Measurements from ENCODE around the gene CCDC33.

The CCDC33 gene

DNA sequence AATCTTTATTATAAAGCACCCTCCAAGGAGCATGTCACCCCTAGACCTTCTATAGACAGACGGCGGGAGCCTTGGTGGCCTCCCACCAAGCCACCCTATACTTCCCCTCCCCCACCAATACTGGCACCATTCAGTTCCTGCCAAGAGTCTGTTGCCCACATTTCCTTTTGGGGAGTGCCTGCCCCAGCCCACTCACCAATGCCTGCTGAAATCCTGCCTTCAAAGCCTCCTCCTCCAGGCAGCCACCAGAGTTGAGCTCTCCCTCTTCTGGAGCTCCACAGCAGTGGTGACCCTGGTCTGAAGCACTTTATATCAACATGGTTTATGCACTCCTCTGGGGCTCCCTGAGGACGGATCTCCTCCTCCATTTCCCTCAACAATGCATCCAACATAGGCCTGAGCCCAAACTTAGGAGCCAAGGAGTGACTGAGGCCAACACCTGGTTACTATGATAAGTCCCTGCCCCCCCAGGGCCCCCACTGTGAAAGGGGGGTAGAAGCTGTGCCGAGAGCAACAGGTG lies 8.8 kb downstream of the CCDC33 start:
- H3K9me3 ChIP-seq (ENCODE audit: control insufficient read depth, low read length): no peaks in the 10 kb centered on the region
- H3K36me3 ChIP-seq (ENCODE audit: control insufficient read depth, insufficient read depth, low read length): no peaks in the 10 kb centered on the region
- H3K27me3 ChIP-seq (ENCODE audit: control insufficient read depth, insufficient read depth, low read length): no peaks in the 10 kb centered on the region
- peaks cover 5% of the 10 kb centered on the region for H3K4me1 ChIP-seq
- no peak overlapping the region for H2AFZ ChIP-seq
- no peak overlapping the region for H3K27ac ChIP-seq
- TF ChIP-seq, protein P1, sequence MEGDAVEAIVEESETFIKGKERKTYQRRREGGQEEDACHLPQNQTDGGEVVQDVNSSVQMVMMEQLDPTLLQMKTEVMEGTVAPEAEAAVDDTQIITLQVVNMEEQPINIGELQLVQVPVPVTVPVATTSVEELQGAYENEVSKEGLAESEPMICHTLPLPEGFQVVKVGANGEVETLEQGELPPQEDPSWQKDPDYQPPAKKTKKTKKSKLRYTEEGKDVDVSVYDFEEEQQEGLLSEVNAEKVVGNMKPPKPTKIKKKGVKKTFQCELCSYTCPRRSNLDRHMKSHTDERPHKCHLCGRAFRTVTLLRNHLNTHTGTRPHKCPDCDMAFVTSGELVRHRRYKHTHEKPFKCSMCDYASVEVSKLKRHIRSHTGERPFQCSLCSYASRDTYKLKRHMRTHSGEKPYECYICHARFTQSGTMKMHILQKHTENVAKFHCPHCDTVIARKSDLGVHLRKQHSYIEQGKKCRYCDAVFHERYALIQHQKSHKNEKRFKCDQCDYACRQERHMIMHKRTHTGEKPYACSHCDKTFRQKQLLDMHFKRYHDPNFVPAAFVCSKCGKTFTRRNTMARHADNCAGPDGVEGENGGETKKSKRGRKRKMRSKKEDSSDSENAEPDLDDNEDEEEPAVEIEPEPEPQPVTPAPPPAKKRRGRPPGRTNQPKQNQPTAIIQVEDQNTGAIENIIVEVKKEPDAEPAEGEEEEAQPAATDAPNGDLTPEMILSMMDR (IDR thresholded peaks at IDR 0.05): no peak
- no peak overlapping the region for H3K9ac ChIP-seq
- H3K79me2 ChIP-seq: no peaks in the 10 kb centered on the region
- no peak overlapping the region for H3K4me3 ChIP-seq (ENCODE audit: low read depth, low read length)
- H3K4me2 ChIP-seq (ENCODE audit: low read length): no peak overlapping the region

DNA sequence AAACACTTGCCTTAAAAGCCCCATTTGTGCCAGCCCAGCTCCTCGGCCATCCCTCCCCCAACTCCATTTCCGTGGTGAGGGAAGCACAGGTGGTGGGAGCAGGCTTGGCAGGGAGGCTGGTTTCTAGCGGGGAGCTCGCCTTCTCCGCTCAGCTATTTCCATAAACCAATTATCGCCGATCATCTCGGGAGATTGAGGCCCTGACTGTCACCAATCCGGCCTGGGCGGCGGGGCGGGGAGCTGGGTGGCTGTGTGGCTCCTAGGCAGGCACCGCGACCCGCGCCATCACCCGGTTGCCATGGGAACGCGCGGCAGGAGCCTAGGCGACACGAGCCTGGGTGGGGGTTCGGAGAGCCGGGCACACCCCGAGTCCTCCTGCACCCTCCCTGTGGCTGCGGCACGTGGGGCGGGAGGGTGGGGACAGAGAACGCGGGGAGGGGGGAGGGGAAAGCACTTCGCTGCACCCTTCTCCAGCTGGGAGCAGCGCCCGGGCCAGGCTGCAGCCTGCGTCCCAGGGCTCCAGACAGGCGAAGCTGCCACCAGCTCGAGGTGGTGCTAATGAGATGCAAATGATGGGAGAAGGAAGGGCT lies 9.3 kb downstream of the CCDC33 start:
- H3K4me2 ChIP-seq (ENCODE audit: low read length): no peak overlapping the region
- H3K27me3 ChIP-seq (ENCODE audit: control insufficient read depth, insufficient read depth, low read length): no peaks in the 10 kb centered on the region
- no peak overlapping the region for H3K27ac ChIP-seq
- H3K9me3 ChIP-seq (ENCODE audit: control insufficient read depth, low read length): no peaks in the 10 kb centered on the region
- H3K79me2 ChIP-seq: no peaks in the 10 kb centered on the region
- H2AFZ ChIP-seq: no peak overlapping the region
- no peak overlapping the region for H3K9ac ChIP-seq
- no peaks in the 10 kb centered on the region for H3K36me3 ChIP-seq (ENCODE audit: control insufficient read depth, insufficient read depth, low read length)
- TF ChIP-seq, protein P1 (IDR thresholded peaks at IDR 0.05): no peak
- no peak overlapping the region for H3K4me3 ChIP-seq (ENCODE audit: low read depth, low read length)
- H3K4me1 ChIP-seq: peaks cover 5% of the 10 kb centered on the region

DNA sequence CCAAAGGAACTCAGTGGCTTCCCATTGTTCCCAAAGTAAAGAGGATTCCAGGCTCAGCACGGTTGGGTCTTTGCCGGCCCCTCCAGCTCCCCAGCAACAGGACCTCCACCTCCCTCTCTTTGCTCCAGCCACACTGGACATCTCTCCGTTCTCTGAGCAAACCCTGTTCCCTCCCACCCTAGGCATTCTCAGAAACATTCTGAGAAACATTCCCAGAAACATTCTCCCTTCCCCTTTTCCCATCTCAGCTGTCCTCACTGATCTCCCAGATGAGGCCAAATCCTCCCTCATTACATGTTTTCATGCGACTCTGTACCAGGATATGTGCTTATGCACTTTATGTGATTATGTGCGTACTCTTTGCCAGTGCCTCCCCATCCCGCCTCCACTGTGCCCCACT lies 14.1 kb downstream of the CCDC33 start:
- Histone ChIP-seq H3K4me1 (no peaks in the 10 kb centered on the region), H3K9ac (no peak overlapping the region), H3K4me3 (ENCODE audit: low read depth, low read length) (no peak overlapping the region), H3K79me2 (no peaks in the 10 kb centered on the region), H3K36me3 (ENCODE audit: control insufficient read depth, insufficient read depth, low read length) (no peaks in the 10 kb centered on the region), H3K27ac (no peak overlapping the region), H3K9me3 (ENCODE audit: control insufficient read depth, low read length) (no peaks in the 10 kb centered on the region), H3K4me2 (ENCODE audit: low read length) (no peak overlapping the region), H3K27me3 (ENCODE audit: control insufficient read depth, insufficient read depth, low read length) (no peaks in the 10 kb centered on the region), H2AFZ (no peak overlapping the region)
- TF ChIP-seq, protein P1 (IDR thresholded peaks at IDR 0.05): no peak

DNA sequence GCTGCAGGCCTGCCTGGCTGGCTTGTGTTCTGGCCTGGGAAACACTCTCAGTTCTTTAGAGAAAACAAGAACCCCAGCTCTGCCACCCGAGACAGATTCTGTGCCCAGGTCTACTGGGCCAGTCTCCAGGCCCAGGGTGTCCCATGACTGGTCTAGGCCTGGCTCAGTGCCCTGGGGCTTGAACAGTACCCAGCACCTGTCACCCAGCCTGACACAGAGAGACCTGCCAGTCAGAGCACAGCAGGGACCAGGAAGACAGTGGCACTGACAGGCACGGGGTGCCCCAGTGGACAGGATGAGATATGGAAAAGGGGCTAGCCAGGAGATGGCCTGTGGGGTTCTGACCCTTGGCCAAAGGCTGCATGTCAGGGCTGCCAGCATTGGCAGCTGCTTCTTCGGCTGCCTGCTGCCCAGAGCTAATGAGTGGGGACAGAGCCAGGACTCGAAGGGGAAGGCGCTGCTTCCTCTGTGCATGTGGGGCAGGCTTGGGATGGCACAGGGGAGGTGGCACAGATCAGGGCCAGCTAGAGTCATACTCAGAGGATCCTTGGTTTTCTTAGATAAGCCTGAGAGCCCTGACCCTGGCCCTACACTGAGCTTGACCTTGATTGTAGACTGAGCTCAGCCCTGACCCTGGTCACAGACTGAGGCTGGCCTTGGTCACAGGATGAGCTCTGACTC lies 15.1 kb downstream of the CCDC33 start:
- TF ChIP-seq, protein P1 (IDR thresholded peaks at IDR 0.05): no peak
- no peaks in the 10 kb centered on the region for H3K4me1 ChIP-seq
- H3K79me2 ChIP-seq: no peaks in the 10 kb centered on the region
- no peak overlapping the region for H3K4me2 ChIP-seq (ENCODE audit: low read length)
- H3K27ac ChIP-seq: no peak overlapping the region
- H3K9ac ChIP-seq: no peak overlapping the region
- H3K27me3 ChIP-seq (ENCODE audit: control insufficient read depth, insufficient read depth, low read length): no peaks in the 10 kb centered on the region
- no peak overlapping the region for H2AFZ ChIP-seq
- H3K4me3 ChIP-seq (ENCODE audit: low read depth, low read length): no peak overlapping the region
- H3K9me3 ChIP-seq (ENCODE audit: control insufficient read depth, low read length): no peaks in the 10 kb centered on the region
- H3K36me3 ChIP-seq (ENCODE audit: control insufficient read depth, insufficient read depth, low read length): no peaks in the 10 kb centered on the region

Measured in parathyroid adenoma (tissue), 2 donors.